ENCODE results near the gene PANK4. TPM values are rescaled to one million over a fixed set of nuclear protein-coding genes. Genes with fewer than 3 reads are reported as not detected.

The PANK4 gene
- total and polyA plus RNA-seq, 4 donors, result 6.2 to 26.8 (median 12.6) TPM

DNA sequence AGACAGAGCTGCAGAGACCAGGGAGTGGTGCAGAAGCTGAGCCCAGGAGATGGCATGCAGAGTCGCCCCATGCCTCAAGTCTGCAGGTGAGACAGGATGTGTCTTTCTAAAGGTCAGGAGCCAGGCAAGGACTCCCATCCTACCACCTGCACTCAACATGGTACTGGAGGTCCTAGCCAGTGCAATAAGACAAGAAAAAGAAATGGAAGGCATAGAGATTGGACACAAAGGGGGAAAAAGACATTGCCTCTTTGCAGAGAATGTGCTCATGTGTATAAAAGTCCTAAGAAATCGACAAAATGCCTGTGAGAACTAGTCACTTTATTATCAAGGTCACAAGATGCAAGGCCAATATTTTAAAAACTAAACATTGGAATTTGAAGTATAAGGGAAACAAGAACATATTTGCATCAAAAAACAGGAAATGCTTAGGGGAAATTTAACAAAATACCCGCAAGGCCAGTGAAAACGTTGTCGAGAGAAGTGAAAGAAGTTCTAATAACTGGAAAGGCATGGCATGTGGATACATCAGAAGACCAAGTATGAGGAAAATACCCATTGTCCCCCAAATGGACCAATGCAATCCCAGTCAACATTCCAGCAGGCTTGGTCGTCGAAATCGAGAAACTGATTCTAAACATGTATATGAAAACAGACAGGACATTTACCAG lies 47.0 kb upstream of the PANK4 start:
- H3K27me3 ChIP-seq (ENCODE audit: control insufficient read depth in 4 of 4, insufficient read depth in 4 of 4, low read length in 3 of 4), result no peaks in the 10 kb centered on the region
- H3K4me3 ChIP-seq (ENCODE audit: low read depth in 1 of 3, low read length in 3 of 3), result no peak overlapping the region
- WGBS, result 91% methylated on average over 8 of the region's 8 CpGs
- DNase-seq (ENCODE audit: low spot score), result no peak
- H3K9me3 ChIP-seq (ENCODE audit: control insufficient read depth in 4 of 4, low read length in 3 of 4), result peaks cover 0 to 5% (median 1%) of the 10 kb centered on the region in 4 donors
- no peak overlapping the region for H3K27ac ChIP-seq (ENCODE audit: low read depth in 1 of 2, low read length in 2 of 2)
- no peaks in the 10 kb centered on the region for H3K36me3 ChIP-seq (ENCODE audit: control insufficient read depth in 4 of 4, insufficient read depth in 3 of 4, low read depth in 1 of 4, low read length in 3 of 4)
- no peak for TF ChIP-seq JUND (IDR thresholded peaks at IDR 0.05)
- no peak overlapping the region for H3K9ac ChIP-seq (ENCODE audit: low read depth in 1 of 2, low read length in 2 of 2)
- H3K4me1 ChIP-seq (ENCODE audit: control insufficient read depth in 4 of 4, insufficient read depth in 4 of 4, low read length in 3 of 4), result peaks cover 3 to 26% (median 16%) of the 10 kb centered on the region in 4 donors

DNA sequence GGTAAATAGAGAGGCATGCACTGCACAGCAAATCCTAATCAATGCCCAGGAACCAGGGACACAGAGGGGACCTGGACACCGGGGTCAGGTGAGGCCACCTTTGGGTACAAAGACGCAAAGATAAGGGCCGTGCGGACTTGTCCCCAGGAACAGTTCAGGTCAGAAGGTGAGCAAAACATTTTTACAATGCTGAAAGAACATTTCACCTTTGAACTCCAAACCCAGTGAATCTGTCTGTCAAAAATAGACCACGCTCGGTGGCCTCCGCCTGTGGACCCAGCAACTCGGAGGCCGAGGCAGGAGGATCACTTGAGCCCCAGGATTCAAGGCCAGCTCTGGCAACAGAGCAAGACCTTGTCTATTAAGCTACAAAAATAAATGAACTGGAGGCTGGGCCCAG lies 45.0 kb upstream of the PANK4 start:
- DNase-seq (ENCODE audit: low spot score), result no peak
- no peak for TF ChIP-seq YY1 (IDR thresholded peaks at IDR 0.05)
- no peak for TF ChIP-seq FOXA2 (IDR thresholded peaks at IDR 0.05)
- TF ChIP-seq, protein P1, sequence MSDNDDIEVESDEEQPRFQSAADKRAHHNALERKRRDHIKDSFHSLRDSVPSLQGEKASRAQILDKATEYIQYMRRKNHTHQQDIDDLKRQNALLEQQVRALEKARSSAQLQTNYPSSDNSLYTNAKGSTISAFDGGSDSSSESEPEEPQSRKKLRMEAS (IDR thresholded peaks at IDR 0.05), result no peak
- no peak for TF ChIP-seq GABPA (IDR thresholded peaks at IDR 0.05 in 1 of 2, conservative IDR thresholded peaks at IDR 0.05 in 1 of 2)
- TF ChIP-seq RAD21 (IDR thresholded peaks at IDR 0.05), result no peak
- TF ChIP-seq RXRA (IDR thresholded peaks at IDR 0.05), result peak in 1 of 2 donors; percentile 49
- TF ChIP-seq, protein P2, sequence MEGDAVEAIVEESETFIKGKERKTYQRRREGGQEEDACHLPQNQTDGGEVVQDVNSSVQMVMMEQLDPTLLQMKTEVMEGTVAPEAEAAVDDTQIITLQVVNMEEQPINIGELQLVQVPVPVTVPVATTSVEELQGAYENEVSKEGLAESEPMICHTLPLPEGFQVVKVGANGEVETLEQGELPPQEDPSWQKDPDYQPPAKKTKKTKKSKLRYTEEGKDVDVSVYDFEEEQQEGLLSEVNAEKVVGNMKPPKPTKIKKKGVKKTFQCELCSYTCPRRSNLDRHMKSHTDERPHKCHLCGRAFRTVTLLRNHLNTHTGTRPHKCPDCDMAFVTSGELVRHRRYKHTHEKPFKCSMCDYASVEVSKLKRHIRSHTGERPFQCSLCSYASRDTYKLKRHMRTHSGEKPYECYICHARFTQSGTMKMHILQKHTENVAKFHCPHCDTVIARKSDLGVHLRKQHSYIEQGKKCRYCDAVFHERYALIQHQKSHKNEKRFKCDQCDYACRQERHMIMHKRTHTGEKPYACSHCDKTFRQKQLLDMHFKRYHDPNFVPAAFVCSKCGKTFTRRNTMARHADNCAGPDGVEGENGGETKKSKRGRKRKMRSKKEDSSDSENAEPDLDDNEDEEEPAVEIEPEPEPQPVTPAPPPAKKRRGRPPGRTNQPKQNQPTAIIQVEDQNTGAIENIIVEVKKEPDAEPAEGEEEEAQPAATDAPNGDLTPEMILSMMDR (IDR thresholded peaks at IDR 0.05; ENCODE audit: low read depth, low read length, missing input control), result no peak
- no peak for TF ChIP-seq JUND (IDR thresholded peaks at IDR 0.05)
- TF ChIP-seq SP1 (IDR thresholded peaks at IDR 0.05), result no peak
- TF ChIP-seq NR2F2 (IDR thresholded peaks at IDR 0.05), result no peak
- TF ChIP-seq, protein P3, sequence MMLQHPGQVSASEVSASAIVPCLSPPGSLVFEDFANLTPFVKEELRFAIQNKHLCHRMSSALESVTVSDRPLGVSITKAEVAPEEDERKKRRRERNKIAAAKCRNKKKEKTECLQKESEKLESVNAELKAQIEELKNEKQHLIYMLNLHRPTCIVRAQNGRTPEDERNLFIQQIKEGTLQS (IDR thresholded peaks at IDR 0.05), result no peak
- peak in 1 of 2 donors; percentile 47 for TF ChIP-seq HNF4A (conservative IDR thresholded peaks at IDR 0.05)
- no peaks in the 10 kb centered on the region for H3K27me3 ChIP-seq (ENCODE audit: control insufficient read depth in 4 of 4, insufficient read depth in 4 of 4, low read length in 3 of 4)
- WGBS, result 64% methylated on average over 9 of the region's 9 CpGs
- no peak overlapping the region for H3K4me3 ChIP-seq (ENCODE audit: low read depth in 1 of 3, low read length in 3 of 3)
- H3K9me3 ChIP-seq (ENCODE audit: control insufficient read depth in 4 of 4, low read length in 3 of 4), result peaks cover 0 to 5% (median 1%) of the 10 kb centered on the region in 4 donors
- H3K4me1 ChIP-seq (ENCODE audit: control insufficient read depth in 4 of 4, insufficient read depth in 4 of 4, low read length in 3 of 4), result peaks cover 3 to 16% (median 6%) of the 10 kb centered on the region in 4 donors
- no peaks in the 10 kb centered on the region for H3K36me3 ChIP-seq (ENCODE audit: control insufficient read depth in 4 of 4, insufficient read depth in 3 of 4, low read depth in 1 of 4, low read length in 3 of 4)
- H3K27ac ChIP-seq (ENCODE audit: low read depth in 1 of 2, low read length in 2 of 2), result no peak overlapping the region
- H3K9ac ChIP-seq (ENCODE audit: low read depth in 1 of 2, low read length in 2 of 2), result no peak overlapping the region

DNA sequence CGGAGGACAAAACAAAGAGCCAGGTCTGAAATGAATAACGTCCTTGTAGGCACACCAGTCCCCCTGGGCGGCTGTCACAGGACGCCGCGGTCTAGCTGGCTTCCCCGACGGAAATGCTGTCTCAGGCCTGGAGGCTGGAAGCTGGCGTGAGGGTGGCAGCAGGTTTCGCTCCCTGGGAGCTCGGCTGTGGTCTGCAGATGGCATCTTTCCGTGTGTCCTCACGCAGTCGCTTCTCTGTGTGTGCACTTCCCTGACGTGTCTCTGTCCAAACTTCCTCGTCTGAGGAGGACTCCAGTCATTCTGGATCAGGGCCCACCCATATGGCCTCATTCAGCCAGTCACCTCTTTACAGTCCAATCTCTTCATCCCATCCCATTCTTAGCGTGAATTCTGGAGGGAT lies 43.9 kb upstream of the PANK4 start:
- H3K9ac ChIP-seq (ENCODE audit: low read depth in 1 of 2, low read length in 2 of 2), result no peak overlapping the region
- no peak for DNase-seq (ENCODE audit: low spot score)
- no peaks in the 10 kb centered on the region for H3K27me3 ChIP-seq (ENCODE audit: control insufficient read depth in 4 of 4, insufficient read depth in 4 of 4, low read length in 3 of 4)
- no peak overlapping the region for H3K4me3 ChIP-seq (ENCODE audit: low read depth in 1 of 3, low read length in 3 of 3)
- 92% methylated on average over 17 of the region's 17 CpGs for WGBS
- H3K4me1 ChIP-seq (ENCODE audit: control insufficient read depth in 4 of 4, insufficient read depth in 4 of 4, low read length in 3 of 4), result peaks cover 0 to 6% (median 0%) of the 10 kb centered on the region in 4 donors
- H3K27ac ChIP-seq (ENCODE audit: low read depth in 1 of 2, low read length in 2 of 2), result no peak overlapping the region
- H3K36me3 ChIP-seq (ENCODE audit: control insufficient read depth in 4 of 4, insufficient read depth in 3 of 4, low read depth in 1 of 4, low read length in 3 of 4), result no peaks in the 10 kb centered on the region
- H3K9me3 ChIP-seq (ENCODE audit: control insufficient read depth in 4 of 4, low read length in 3 of 4), result peaks cover 0 to 5% (median 1%) of the 10 kb centered on the region in 4 donors
- TF ChIP-seq EGR1 (IDR thresholded peaks at IDR 0.05; ENCODE audit: low read depth in 2 of 2) (no peak), SP1 (IDR thresholded peaks at IDR 0.05) (no peak), RXRA (IDR thresholded peaks at IDR 0.05) (no peak), FOXA2 (IDR thresholded peaks at IDR 0.05) (no peak), JUND (IDR thresholded peaks at IDR 0.05) (no peak), HNF4A (conservative IDR thresholded peaks at IDR 0.05) (no peak), FOXA1 (IDR thresholded peaks at IDR 0.05) (no peak), TAF1 (conservative IDR thresholded peaks at IDR 0.05) (no peak), GABPA (IDR thresholded peaks at IDR 0.05 in 1 of 2, conservative IDR thresholded peaks at IDR 0.05 in 1 of 2) (no peak), NR2F2 (IDR thresholded peaks at IDR 0.05) (no peak), YY1 (IDR thresholded peaks at IDR 0.05) (no peak)
- TF ChIP-seq, protein P4, sequence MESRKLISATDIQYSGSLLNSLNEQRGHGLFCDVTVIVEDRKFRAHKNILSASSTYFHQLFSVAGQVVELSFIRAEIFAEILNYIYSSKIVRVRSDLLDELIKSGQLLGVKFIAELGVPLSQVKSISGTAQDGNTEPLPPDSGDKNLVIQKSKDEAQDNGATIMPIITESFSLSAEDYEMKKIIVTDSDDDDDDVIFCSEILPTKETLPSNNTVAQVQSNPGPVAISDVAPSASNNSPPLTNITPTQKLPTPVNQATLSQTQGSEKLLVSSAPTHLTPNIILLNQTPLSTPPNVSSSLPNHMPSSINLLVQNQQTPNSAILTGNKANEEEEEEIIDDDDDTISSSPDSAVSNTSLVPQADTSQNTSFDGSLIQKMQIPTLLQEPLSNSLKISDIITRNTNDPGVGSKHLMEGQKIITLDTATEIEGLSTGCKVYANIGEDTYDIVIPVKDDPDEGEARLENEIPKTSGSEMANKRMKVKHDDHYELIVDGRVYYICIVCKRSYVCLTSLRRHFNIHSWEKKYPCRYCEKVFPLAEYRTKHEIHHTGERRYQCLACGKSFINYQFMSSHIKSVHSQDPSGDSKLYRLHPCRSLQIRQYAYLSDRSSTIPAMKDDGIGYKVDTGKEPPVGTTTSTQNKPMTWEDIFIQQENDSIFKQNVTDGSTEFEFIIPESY (IDR thresholded peaks at IDR 0.05), result no peak
- TF ChIP-seq, protein P3 (IDR thresholded peaks at IDR 0.05), result no peak
- TF ChIP-seq, protein P5, sequence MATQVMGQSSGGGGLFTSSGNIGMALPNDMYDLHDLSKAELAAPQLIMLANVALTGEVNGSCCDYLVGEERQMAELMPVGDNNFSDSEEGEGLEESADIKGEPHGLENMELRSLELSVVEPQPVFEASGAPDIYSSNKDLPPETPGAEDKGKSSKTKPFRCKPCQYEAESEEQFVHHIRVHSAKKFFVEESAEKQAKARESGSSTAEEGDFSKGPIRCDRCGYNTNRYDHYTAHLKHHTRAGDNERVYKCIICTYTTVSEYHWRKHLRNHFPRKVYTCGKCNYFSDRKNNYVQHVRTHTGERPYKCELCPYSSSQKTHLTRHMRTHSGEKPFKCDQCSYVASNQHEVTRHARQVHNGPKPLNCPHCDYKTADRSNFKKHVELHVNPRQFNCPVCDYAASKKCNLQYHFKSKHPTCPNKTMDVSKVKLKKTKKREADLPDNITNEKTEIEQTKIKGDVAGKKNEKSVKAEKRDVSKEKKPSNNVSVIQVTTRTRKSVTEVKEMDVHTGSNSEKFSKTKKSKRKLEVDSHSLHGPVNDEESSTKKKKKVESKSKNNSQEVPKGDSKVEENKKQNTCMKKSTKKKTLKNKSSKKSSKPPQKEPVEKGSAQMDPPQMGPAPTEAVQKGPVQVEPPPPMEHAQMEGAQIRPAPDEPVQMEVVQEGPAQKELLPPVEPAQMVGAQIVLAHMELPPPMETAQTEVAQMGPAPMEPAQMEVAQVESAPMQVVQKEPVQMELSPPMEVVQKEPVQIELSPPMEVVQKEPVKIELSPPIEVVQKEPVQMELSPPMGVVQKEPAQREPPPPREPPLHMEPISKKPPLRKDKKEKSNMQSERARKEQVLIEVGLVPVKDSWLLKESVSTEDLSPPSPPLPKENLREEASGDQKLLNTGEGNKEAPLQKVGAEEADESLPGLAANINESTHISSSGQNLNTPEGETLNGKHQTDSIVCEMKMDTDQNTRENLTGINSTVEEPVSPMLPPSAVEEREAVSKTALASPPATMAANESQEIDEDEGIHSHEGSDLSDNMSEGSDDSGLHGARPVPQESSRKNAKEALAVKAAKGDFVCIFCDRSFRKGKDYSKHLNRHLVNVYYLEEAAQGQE (IDR thresholded peaks at IDR 0.05), result no peak

All from liver (tissue), 9 donors.